ENCODE data around the gene NIPBL.

- TF ChIP-seq, protein P1, sequence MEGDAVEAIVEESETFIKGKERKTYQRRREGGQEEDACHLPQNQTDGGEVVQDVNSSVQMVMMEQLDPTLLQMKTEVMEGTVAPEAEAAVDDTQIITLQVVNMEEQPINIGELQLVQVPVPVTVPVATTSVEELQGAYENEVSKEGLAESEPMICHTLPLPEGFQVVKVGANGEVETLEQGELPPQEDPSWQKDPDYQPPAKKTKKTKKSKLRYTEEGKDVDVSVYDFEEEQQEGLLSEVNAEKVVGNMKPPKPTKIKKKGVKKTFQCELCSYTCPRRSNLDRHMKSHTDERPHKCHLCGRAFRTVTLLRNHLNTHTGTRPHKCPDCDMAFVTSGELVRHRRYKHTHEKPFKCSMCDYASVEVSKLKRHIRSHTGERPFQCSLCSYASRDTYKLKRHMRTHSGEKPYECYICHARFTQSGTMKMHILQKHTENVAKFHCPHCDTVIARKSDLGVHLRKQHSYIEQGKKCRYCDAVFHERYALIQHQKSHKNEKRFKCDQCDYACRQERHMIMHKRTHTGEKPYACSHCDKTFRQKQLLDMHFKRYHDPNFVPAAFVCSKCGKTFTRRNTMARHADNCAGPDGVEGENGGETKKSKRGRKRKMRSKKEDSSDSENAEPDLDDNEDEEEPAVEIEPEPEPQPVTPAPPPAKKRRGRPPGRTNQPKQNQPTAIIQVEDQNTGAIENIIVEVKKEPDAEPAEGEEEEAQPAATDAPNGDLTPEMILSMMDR (IDR thresholded peaks at IDR 0.05; ENCODE audit: borderline replicate concordance, extremely low read depth, low read length, poor library complexity, severe bottlenecking) = no peak
- no peak for TF ChIP-seq EZH2 (IDR thresholded peaks at IDR 0.05; ENCODE audit: borderline replicate concordance, low read depth, low read length, severe bottlenecking)
Observed at GRCh38 chr5:36885149-36885548, 8.6 kb downstream of the NIPBL start.
